GM23248 (cell line): ENCODE measurements around the gene GKN2. TPM values are rescaled to one million over a fixed set of nuclear protein-coding genes. Genes with fewer than 3 reads are reported as not detected.
A peak's percentile ranks its signal among the peaks of the same experiment; 100 is the strongest.

Experiments used
- DNase-seq: peaks from one replicate; pipeline ENCODE4 v3.0.0-alpha.2; 2015
- H2AFZ ChIP-seq: fragments of 200-600 bp; sonication (generic); 2 replicates; pipeline ENCODE4 v1.6.1; 2016; ENCODE audit warnings: antibody characterized with exemption
- H3F3A ChIP-seq: fragments of 200-600 bp; sonication (generic); 2 replicates; pipeline ENCODE4 v1.6.1; 2016; ENCODE audit warnings: mild to moderate bottlenecking, antibody characterized with exemption, mixed run types; ENCODE audit not compliant: insufficient read depth
- H3K27ac ChIP-seq: fragments of 200-600 bp; sonication (generic); 2 replicates; pipeline ENCODE4 v1.5.1; 2016; ENCODE audit warnings: mild to moderate bottlenecking
- H3K27me3 ChIP-seq: fragments of 200-600 bp; sonication (generic); replicated peaks from 2 replicates; pipeline ENCODE4 v1.6.1; 2016; ENCODE audit warnings: mild to moderate bottlenecking; ENCODE audit not compliant: insufficient read depth
- H3K36me3 ChIP-seq: fragments of 200-600 bp; sonication (generic); 2 replicates; pipeline ENCODE4 v1.6.1; 2016; ENCODE audit warnings: low read depth, mild to moderate bottlenecking
- H3K4me1 ChIP-seq: fragments of 200-600 bp; sonication (generic); 2 replicates; pipeline ENCODE4 v1.6.1; 2016; ENCODE audit warnings: mild to moderate bottlenecking; ENCODE audit not compliant: insufficient read depth
- H3K4me2 ChIP-seq: fragments of 200-600 bp; sonication (generic); one replicate; pipeline ENCODE4 v1.6.1; 2016; ENCODE audit warnings: mild to moderate bottlenecking; ENCODE audit not compliant: unreplicated experiment
- H3K4me3 ChIP-seq: fragments of 200-600 bp; sonication (generic); 2 replicates; pipeline ENCODE4 v1.5.1; 2016; ENCODE audit warnings: mild to moderate bottlenecking
- H3K79me2 ChIP-seq: fragments of 200-600 bp; sonication (generic); 2 replicates; pipeline ENCODE4 v1.6.1; 2016; ENCODE audit warnings: mild to moderate bottlenecking; ENCODE audit not compliant: insufficient read depth
- H3K9ac ChIP-seq: fragments of 200-600 bp; sonication (generic); 2 replicates; pipeline ENCODE4 v1.6.1; 2016; ENCODE audit warnings: mild to moderate bottlenecking
- H3K9me2 ChIP-seq: fragments of 200-600 bp; sonication (generic); 2 replicates; pipeline ENCODE4 v1.6.1; 2016; ENCODE audit warnings: mixed run types, mild to moderate bottlenecking, moderate library complexity; ENCODE audit not compliant: insufficient read depth
- H3K9me3 ChIP-seq: fragments of 200-600 bp; sonication (generic); one replicate; pipeline ENCODE4 v1.6.1; 2017; ENCODE audit warnings: low read depth
- H4K20me1 ChIP-seq: fragments of 200-600 bp; sonication (generic); 2 replicates; pipeline ENCODE4 v1.6.0; 2016; ENCODE audit not compliant: insufficient read depth
- EZH2 ChIP-seq: fragments of 200-600 bp; sonication (generic); IDR thresholded peaks from 2 replicates; pipeline ENCODE4 v1.6.1; 2018; ENCODE audit warnings: antibody characterized with exemption, mild to moderate bottlenecking; ENCODE audit not compliant: insufficient read depth, poor library complexity, severe bottlenecking
- EZH2phosphoT487 ChIP-seq: fragments of 200-600 bp; sonication (generic); IDR thresholded peaks from 2 replicates; pipeline ENCODE4 v1.6.1; 2018; ENCODE audit warnings: antibody characterized with exemption, moderate library complexity, mild to moderate bottlenecking, low read depth; ENCODE audit not compliant: insufficient read depth
- WGBS, 2 experiments: methylation state at CpG; one replicate each; pipeline ENCODE4 v1.1.6; 2015 to 2017; ENCODE audit warnings: low lambda C conversion rate in 2 of 2, low coverage in 1 of 2; ENCODE audit errors: missing lambda C conversion rate in 2 of 2; 5-methylcytosine and 5-hydroxymethylcytosine counted together
- in situ Hi-C: fragments of 300-500 bp; cut with MboI; formaldehyde crosslinking; loops from 2 replicates; pipeline ENCODE4 v1.15.0; 2020
- polyA plus RNA-seq: library from polyadenylated mRNA; unstranded; fragments of >200 nt; fragmentation: Nextera tagmentation; extraction: Ambion mirVana; gene quantifications from 2 replicates; pipeline ENCODE4 v1.2.1, GENCODE V29; 2016
- total RNA-seq: library from RNA; depleted of rRNA; stranded (reverse); fragments of >200 nt; shearing (Covaris generic); gene quantifications from 2 replicates; pipeline ENCODE4 v1.2.3, GENCODE V29; 2014

Gene GKN2
- total and polyA plus RNA-seq, 2 experiments from 2014 or later: not detected

GRCh38 chr2:68908392-68908970 is 44.2 kb downstream of the GKN2 start:
- Histone ChIP-seq H4K20me1 (no peaks in the 10 kb centered on the region), H3K9me3 (no peaks in the 10 kb centered on the region), H3K27ac (no peak overlapping the region), H3F3A (no peaks in the 10 kb centered on the region), H3K27me3 (no peaks in the 10 kb centered on the region), H2AFZ (0 out of 2 replicates have a peak overlapping the region, but pooled peaks have one; percentile 19), H3K9me2 (no peaks in the 10 kb centered on the region), H3K4me3 (no peak overlapping the region), H3K9ac (no peak overlapping the region), H3K4me2 (peak overlapping the region; percentile 7), H3K79me2 (no peaks in the 10 kb centered on the region), H3K4me1 (peaks cover 6% of the 10 kb centered on the region), H3K36me3 (no peaks in the 10 kb centered on the region)
- 23 to 25% methylated on average over 5 of the region's 5 CpGs for WGBS, 2 experiments
- in situ Hi-C loops: no loop called here
- peak; percentile 80 for DNase-seq
- no peak for TF ChIP-seq EZH2phosphoT487
- no peak for TF ChIP-seq EZH2

DNA sequence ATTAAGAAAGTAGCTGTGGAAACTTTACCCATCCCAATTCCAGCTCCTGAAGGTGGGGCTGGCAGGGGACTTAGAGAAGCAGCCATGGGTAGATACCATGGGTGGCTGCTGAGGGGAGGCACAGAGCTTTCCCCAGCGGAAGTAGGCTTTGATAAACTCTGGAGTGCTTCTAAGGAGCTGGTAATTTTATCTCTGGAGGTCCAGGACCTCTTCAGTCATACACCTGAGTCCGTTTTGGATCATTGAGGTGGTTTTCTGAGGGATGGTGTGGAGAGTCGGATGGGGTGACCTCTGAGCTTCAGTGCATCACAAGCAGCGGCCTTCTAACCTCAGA is 44.8 kb downstream of the GKN2 start:
- in situ Hi-C loops: no loop called here
- Histone ChIP-seq H3K27ac (no peak overlapping the region), H2AFZ (no peak overlapping the region), H3K79me2 (no peaks in the 10 kb centered on the region), H3K27me3 (no peaks in the 10 kb centered on the region), H3K4me3 (no peak overlapping the region), H3K36me3 (no peaks in the 10 kb centered on the region), H3K9me2 (no peaks in the 10 kb centered on the region), H3F3A (no peaks in the 10 kb centered on the region), H3K4me2 (no peak overlapping the region), H3K4me1 (peaks cover 6% of the 10 kb centered on the region), H3K9me3 (no peaks in the 10 kb centered on the region), H3K9ac (no peak overlapping the region), H4K20me1 (no peaks in the 10 kb centered on the region)
- no peak for TF ChIP-seq EZH2
- no peak for TF ChIP-seq EZH2phosphoT487
- DNase-seq: no peak
- 69 to 72% methylated on average over 4 of the region's 4 CpGs for WGBS, 2 experiments

DNA sequence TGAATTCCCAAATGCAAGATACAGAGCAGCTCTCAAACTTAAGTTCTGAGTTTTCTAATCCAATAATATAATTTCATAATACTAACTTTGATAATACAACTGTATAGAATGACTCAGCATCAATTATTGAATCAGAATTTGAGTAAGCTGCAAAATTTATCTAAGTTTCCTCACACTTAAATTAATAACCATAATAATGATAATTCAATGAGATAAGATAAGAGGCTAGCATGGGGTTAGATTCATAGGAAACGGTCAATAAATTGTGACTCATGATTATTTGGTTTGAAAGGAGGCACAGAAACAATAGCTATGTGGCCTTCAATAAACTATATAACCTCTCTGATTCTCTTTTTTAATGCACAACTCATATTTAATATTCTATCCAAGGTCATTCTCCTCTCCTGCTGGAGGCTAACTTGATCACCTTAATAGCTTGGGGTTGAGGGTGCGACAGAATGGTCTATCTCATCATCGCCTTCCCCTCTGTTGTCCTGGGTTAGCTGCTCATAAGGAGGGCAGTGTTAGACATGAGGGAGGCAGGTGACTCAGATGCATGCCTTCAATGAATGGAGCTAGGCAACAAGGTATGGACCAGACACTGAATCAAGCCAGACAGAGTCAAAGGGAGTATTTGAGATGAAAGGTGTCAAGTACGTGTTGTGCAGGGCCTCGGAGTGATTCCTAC is 45.3 kb downstream of the GKN2 start:
- Histone ChIP-seq H3K4me1 (peaks cover 6% of the 10 kb centered on the region), H4K20me1 (no peaks in the 10 kb centered on the region), H2AFZ (no peak overlapping the region), H3K9me3 (no peaks in the 10 kb centered on the region), H3F3A (no peaks in the 10 kb centered on the region), H3K9me2 (no peaks in the 10 kb centered on the region), H3K4me2 (no peak overlapping the region), H3K27ac (no peak overlapping the region), H3K9ac (no peak overlapping the region), H3K36me3 (no peaks in the 10 kb centered on the region), H3K4me3 (no peak overlapping the region), H3K27me3 (no peaks in the 10 kb centered on the region), H3K79me2 (no peaks in the 10 kb centered on the region)
- no peak for DNase-seq
- WGBS, 2 experiments: 89 to 90% methylated on average over 5 of the region's 5 CpGs
- in situ Hi-C loops: no loop called here
- TF ChIP-seq EZH2phosphoT487 (no peak), EZH2 (no peak)

DNA sequence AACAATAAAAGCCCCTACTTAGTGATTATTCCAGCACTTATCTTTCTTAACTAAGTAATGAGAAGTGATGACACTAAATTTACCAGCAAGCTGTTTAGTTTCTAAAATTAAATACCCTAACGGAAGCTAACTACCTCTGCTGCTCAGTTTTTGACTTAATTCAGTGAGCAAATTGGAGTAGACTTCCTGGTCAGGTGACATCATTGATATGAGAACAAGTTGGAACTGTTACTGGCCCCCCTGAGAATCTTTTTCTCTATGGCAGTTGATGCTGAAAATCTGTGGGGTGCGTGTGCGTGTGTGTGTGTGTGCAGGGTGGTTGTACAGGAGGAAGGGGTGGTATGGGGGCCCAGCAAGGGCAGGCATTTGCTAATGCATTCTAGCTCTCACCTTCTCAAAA is 46.0 kb downstream of the GKN2 start:
- Histone ChIP-seq H3K4me3 (no peak overlapping the region), H3K27ac (no peak overlapping the region), H3K4me1 (peaks cover 6% of the 10 kb centered on the region), H3K4me2 (no peak overlapping the region), H3K9ac (no peak overlapping the region), H2AFZ (no peak overlapping the region), H3F3A (no peaks in the 10 kb centered on the region), H3K79me2 (no peaks in the 10 kb centered on the region), H3K9me3 (no peaks in the 10 kb centered on the region), H3K36me3 (no peaks in the 10 kb centered on the region), H3K27me3 (no peaks in the 10 kb centered on the region), H3K9me2 (no peaks in the 10 kb centered on the region), H4K20me1 (no peaks in the 10 kb centered on the region)
- TF ChIP-seq EZH2phosphoT487 (no peak), EZH2 (no peak)
- in situ Hi-C loops: no loop called here
- WGBS, 2 experiments: 91 to 92% methylated on average over 3 of the region's 3 CpGs
- DNase-seq: no peak
